K562 (cell line): ENCODE results near the gene GLI1. TPM values are rescaled to one million over a fixed set of nuclear protein-coding genes. Genes with fewer than 3 reads are reported as not detected.
A peak's percentile ranks its signal among the peaks of the same experiment; 100 is the strongest.

Source experiments
- ARHGAP35 ChIP-seq: fragments of 450-650 bp; IDR thresholded peaks from 2 replicates; pipeline ENCODE4 v1.6.1; 2018; ENCODE audit not compliant: partially characterized antibody
- ASH1L ChIP-seq: fragments of 450-650 bp; IDR thresholded peaks from 2 replicates; pipeline ENCODE4 v1.6.1; 2018; ENCODE audit warnings: borderline replicate concordance, mild to moderate bottlenecking, low read depth; ENCODE audit not compliant: partially characterized antibody
- ETV6 ChIP-seq, 3 experiments: fragments of 150-350 bp in 1 of 3; sonication (generic) in 1 of 3; formaldehyde crosslinking in 1 of 3; IDR thresholded peaks; 2 replicates each; pipeline versions ENCODE4 v1.6.1 to v1.8.0; 2014 to 2022; ENCODE audit warnings: borderline replicate concordance in 2 of 3, low read depth in 2 of 3, antibody characterized with exemption in 1 of 3, low read length in 1 of 3, mild to moderate bottlenecking in 1 of 3, missing genetic modification reagents in 1 of 3
- JUND ChIP-seq, 2 experiments: IDR thresholded peaks; 2 replicates in 1 of 2; 3 replicates in 1 of 2; pipeline ENCODE4 v1.6.1; 2011; ENCODE audit warnings: borderline replicate concordance in 2 of 2, low read depth in 2 of 2, low read length in 2 of 2, improper control_type of control experiment in 1 of 2, missing biosample characterization in 1 of 2, missing genetic modification characterization in 1 of 2, missing genetic modification reagents in 1 of 2
- KAT8 ChIP-seq: fragments of 450-650 bp; IDR thresholded peaks from 2 replicates; pipeline ENCODE4 v1.6.1; 2016; ENCODE audit warnings: low read depth, mild to moderate bottlenecking
- KLF6 ChIP-seq: fragments of 250-450 bp; sonication (Bioruptor Pico); IDR thresholded peaks from 2 replicates; pipeline ENCODE4 v1.4.0; 2020; ENCODE audit warnings: mild to moderate bottlenecking, moderate library complexity, borderline replicate concordance
- NCOA1 ChIP-seq: fragments of 450-650 bp; IDR thresholded peaks from 2 replicates; pipeline ENCODE4 v1.6.1; 2016; ENCODE audit warnings: low read depth
- NEUROD1 ChIP-seq: fragments of 150-350 bp; IDR thresholded peaks from 2 replicates; pipeline ENCODE4 v1.6.1; 2014; ENCODE audit warnings: borderline replicate concordance, low read length, low read depth; ENCODE audit not compliant: partially characterized antibody
- NFXL1 ChIP-seq: fragments of 450-650 bp; formaldehyde crosslinking; IDR thresholded peaks from 2 replicates; pipeline ENCODE4 v1.4.0; 2021; ENCODE audit warnings: mild to moderate bottlenecking
- PKNOX1 ChIP-seq: fragments of 450-650 bp; IDR thresholded peaks from 2 replicates; pipeline ENCODE4 v1.6.1; 2016
- RBFOX2 ChIP-seq: fragments of 200-400 bp; formaldehyde crosslinking; IDR thresholded peaks from 2 replicates; pipeline ENCODE4 v1.6.1; 2017; ENCODE audit warnings: low read depth, mild to moderate bottlenecking, low read length, moderate library complexity
- SNIP1 ChIP-seq: fragments of 450-650 bp; IDR thresholded peaks from 2 replicates; pipeline ENCODE4 v1.7.1; 2017; ENCODE audit warnings: low read depth, mild to moderate bottlenecking
- SREBF2 ChIP-seq: sonication (generic); formaldehyde crosslinking; IDR thresholded peaks from 2 replicates; pipeline ENCODE4 v1.4.0; 2020; ENCODE audit warnings: mild to moderate bottlenecking, missing genetic modification reagents
- TRIM24 ChIP-seq, 2 experiments: fragments of 450-650 bp; IDR thresholded peaks; 2 replicates each; pipeline ENCODE4 v1.6.1; 2016
- ZKSCAN1 ChIP-seq: fragments of 150-350 bp; IDR thresholded peaks from 2 replicates; pipeline ENCODE4 v1.6.1; 2016; ENCODE audit warnings: low read depth, low read length
- ZKSCAN8 ChIP-seq: fragments of 200-800 bp; sonication (Bioruptor generic); IDR thresholded peaks from 2 replicates; pipeline ENCODE4 v1.6.1; 2016; ENCODE audit warnings: missing genetic modification characterization, missing compliant biosample characterization
- ZNF263 ChIP-seq: sonication (generic); formaldehyde crosslinking; IDR thresholded peaks from 2 replicates; pipeline ENCODE4 v1.8.0; 2022; ENCODE audit warnings: mild to moderate bottlenecking, missing genetic modification reagents, borderline replicate concordance
- ZNF354B ChIP-seq: fragments of 250-450 bp; sonication (Bioruptor Pico); IDR thresholded peaks from 2 replicates; pipeline ENCODE4 v1.4.0; 2020
- ZNF778 ChIP-seq: fragments of 450-650 bp; formaldehyde crosslinking; IDR thresholded peaks from 2 replicates; pipeline ENCODE4 v1.4.0; 2020; ENCODE audit warnings: mild to moderate bottlenecking, moderate library complexity
- polyA plus RNA-seq, 8 experiments: library from polyadenylated mRNA; depleted of rRNA in 4 of 8; stranded (reverse) in 5 of 8; unstranded in 3 of 8; fragments of >200 nt; fragmentation: Nextera tagmentation in 2 of 8; fragmentation: Illumina TruSeq in 1 of 8; extraction: Ambion mirVana in 2 of 8; extraction: Trizol in 1 of 8; gene quantifications; 2 replicates each; pipeline versions ENCODE4 v1.2.1 to v1.2.3, GENCODE V29; 2011 to 2014; ENCODE audit warnings: inconsistent platforms in 1 of 8, missing spikeins in 1 of 8
- total RNA-seq, 7 experiments: library from RNA; depleted of rRNA in 6 of 7; stranded (reverse); fragments of >200 nt in 6 of 7; fragmentation: Illumina TruSeq in 2 of 7; extraction: Trizol in 2 of 7; gene quantifications; 2 replicates each; pipeline versions ENCODE4 v1.2.1 to v1.2.3, GENCODE V29; 2011 to 2021; ENCODE audit warnings: low replicate concordance in 1 of 7
- TF ChIP-seq, protein P1 (sequence below): sonication (generic); formaldehyde crosslinking; IDR thresholded peaks from 2 replicates; pipeline ENCODE4 v1.8.1; 2022; ENCODE audit warnings: missing genetic modification reagents
- TF ChIP-seq, protein P2 (sequence below): fragments of 250-450 bp; sonication (Bioruptor Pico); IDR thresholded peaks from 2 replicates; pipeline ENCODE4 v1.4.0; 2020; ENCODE audit warnings: mild to moderate bottlenecking, moderate library complexity
- TF ChIP-seq, protein P3 (sequence below): sonication (generic); formaldehyde crosslinking; IDR thresholded peaks from 2 replicates; pipeline ENCODE4 v1.8.0; 2022; ENCODE audit warnings: mild to moderate bottlenecking, missing genetic modification reagents

GLI1 gene
- total and polyA plus RNA-seq, 9 of the 15 experiments (the other 6 are each of a cell fraction or from before 2014, with no cell fraction given): 0.24 to 3.7 (median 0.61) TPM

DNA sequence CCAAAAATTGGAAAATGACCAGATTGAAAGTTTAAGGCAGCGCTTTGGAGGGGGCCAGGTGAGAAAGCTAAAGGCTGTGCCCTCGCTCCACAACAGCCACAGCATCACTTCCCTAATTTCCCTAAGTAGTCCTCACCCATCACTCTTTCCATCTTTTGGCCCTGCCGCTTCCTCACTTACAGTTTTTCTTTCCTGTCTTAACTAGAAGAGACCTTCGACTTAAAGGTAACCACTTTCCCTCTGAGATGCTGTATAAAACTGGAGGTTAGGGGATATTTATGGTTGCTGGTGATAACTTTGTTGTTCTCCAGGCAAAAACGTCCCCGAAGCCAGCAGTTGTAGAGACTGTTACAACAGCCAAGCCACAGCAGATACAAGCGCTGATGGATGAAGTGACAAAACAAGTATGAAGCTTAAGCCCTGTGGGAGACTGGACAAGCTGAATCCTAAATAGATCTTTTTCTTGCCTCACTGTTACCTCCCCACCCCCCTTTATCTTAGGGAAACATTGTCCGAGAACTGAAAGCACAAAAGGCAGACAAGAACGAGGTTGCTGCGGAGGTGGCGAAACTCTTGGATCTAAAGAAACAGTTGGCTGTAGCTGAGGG, 56.5 kb downstream of the GLI1 start (continued):
- TF ChIP-seq ZNF354B (CRISPR knock-in tag) (no peak), ZKSCAN1 (no peak), ETV6 (IDR thresholded peaks at IDR 0.05; ENCODE audit: borderline replicate concordance in 1 of 2, low read depth in 2 of 2, low read length in 1 of 2) (0 out of 4 replicates have a peak, but pooled peaks of 1 of the 2 experiments have one; percentile 16), ETV6 (CRISPR knock-in tag; IDR thresholded peaks at IDR 0.05; ENCODE audit: borderline replicate concordance) (no peak), KLF6 (CRISPR knock-in tag) (no peak), PKNOX1 (no peak), NCOA1 (no peak), ZNF263 (CRISPR knock-in tag) (no peak), JUND (IDR thresholded peaks at IDR 0.05; ENCODE audit: borderline replicate concordance, low read depth, low read length) (no peak), JUND (tag; IDR thresholded peaks at IDR 0.05; ENCODE audit: borderline replicate concordance, low read depth, low read length) (no peak), ASH1L (no peak), NFXL1 (CRISPR knock-in tag) (0 out of 2 replicates have a peak, but pooled peaks have one; percentile 34), SNIP1 (0 out of 2 replicates have a peak, but pooled peaks have one; percentile 40), NEUROD1 (no peak), RBFOX2 (no peak; the same call in 1 of the 2 replicates), ZNF778 (CRISPR knock-in tag) (no peak), ZKSCAN8 (CRISPR knock-in tag) (0 out of 2 replicates have a peak, but pooled peaks have one; percentile 19), TRIM24 (IDR thresholded peaks at IDR 0.05) (0 out of 4 replicates have a peak, but pooled peaks of 1 of the 2 experiments have one; percentile 28), ARHGAP35 (peak; percentile 63), SREBF2 (CRISPR knock-in tag) (no peak), KAT8 (no peak)
- TF ChIP-seq, protein P1, sequence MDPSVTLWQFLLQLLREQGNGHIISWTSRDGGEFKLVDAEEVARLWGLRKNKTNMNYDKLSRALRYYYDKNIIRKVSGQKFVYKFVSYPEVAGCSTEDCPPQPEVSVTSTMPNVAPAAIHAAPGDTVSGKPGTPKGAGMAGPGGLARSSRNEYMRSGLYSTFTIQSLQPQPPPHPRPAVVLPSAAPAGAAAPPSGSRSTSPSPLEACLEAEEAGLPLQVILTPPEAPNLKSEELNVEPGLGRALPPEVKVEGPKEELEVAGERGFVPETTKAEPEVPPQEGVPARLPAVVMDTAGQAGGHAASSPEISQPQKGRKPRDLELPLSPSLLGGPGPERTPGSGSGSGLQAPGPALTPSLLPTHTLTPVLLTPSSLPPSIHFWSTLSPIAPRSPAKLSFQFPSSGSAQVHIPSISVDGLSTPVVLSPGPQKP: no peak
- TF ChIP-seq, protein P2, sequence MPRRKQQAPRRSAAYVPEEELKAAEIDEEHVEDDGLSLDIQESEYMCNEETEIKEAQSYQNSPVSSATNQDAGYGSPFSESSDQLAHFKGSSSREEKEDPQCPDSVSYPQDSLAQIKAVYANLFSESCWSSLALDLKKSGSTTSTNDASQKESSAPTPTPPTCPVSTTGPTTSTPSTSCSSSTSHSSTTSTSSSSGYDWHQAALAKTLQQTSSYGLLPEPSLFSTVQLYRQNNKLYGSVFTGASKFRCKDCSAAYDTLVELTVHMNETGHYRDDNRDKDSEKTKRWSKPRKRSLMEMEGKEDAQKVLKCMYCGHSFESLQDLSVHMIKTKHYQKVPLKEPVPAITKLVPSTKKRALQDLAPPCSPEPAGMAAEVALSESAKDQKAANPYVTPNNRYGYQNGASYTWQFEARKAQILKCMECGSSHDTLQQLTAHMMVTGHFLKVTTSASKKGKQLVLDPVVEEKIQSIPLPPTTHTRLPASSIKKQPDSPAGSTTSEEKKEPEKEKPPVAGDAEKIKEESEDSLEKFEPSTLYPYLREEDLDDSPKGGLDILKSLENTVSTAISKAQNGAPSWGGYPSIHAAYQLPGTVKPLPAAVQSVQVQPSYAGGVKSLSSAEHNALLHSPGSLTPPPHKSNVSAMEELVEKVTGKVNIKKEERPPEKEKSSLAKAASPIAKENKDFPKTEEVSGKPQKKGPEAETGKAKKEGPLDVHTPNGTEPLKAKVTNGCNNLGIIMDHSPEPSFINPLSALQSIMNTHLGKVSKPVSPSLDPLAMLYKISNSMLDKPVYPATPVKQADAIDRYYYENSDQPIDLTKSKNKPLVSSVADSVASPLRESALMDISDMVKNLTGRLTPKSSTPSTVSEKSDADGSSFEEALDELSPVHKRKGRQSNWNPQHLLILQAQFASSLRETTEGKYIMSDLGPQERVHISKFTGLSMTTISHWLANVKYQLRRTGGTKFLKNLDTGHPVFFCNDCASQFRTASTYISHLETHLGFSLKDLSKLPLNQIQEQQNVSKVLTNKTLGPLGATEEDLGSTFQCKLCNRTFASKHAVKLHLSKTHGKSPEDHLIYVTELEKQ: peak; percentile 37; the same call in 1 of the 2 replicates
- TF ChIP-seq, protein P3, sequence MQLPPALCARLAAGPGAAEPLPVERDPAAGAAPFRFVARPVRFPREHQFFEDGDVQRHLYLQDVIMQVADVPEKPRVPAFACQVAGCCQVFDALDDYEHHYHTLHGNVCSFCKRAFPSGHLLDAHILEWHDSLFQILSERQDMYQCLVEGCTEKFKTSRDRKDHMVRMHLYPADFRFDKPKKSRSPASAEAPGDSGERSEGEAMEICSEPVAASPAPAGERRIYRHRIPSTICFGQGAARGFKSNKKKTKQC: no peak
